Lung microvascular endothelial cell (primary cell): Measurements from ENCODE around the gene HSFX3. TPM values are rescaled to one million over a fixed set of nuclear protein-coding genes. Genes with fewer than 3 reads are reported as not detected.
"Not testable (repeated sequence)": the region's sequence is repeated elsewhere in the genome, so short reads cannot be mapped to it uniquely, and the experiment has no call there.

Experiments used
- DNase-seq, 2 donors: peaks; one replicate each; pipeline versions ENCODE4 v3.0.0 to v3.0.0-alpha.2; 2010; ENCODE audit warnings: low read depth in 2 of 2
- total RNA-seq: library from RNA; depleted of rRNA; stranded (reverse); fragments of >200 nt; gene quantifications from 2 replicates; pipeline ENCODE4 v1.2.1, GENCODE V29; 2014

Gene HSFX3
- total RNA-seq, 1 donor from 2014 or later, result not detected

- no peak for DNase-seq
Measured at GRCh38 chrX:149517308-149517707, 32.4 kb downstream of the HSFX3 start.

GRCh38 chrX:149516604-149517003, 33.1 kb downstream of the HSFX3 start:
- no peak for DNase-seq

- DNase-seq, result no peak
Measured at GRCh38 chrX:149515954-149516602, 33.6 kb downstream of the HSFX3 start.

GRCh38 chrX:149513825-149514428, 35.8 kb downstream of the HSFX3 start:
- DNase-seq, result peak in 1 of 2 donors; percentile 50

- peak; percentile 65 to 70 for DNase-seq
Measured at GRCh38 chrX:149512225-149512885, 37.4 kb downstream of the HSFX3 start.

GRCh38 chrX:149511081-149511480, 38.6 kb downstream of the HSFX3 start:
- DNase-seq, result no peak

DNA sequence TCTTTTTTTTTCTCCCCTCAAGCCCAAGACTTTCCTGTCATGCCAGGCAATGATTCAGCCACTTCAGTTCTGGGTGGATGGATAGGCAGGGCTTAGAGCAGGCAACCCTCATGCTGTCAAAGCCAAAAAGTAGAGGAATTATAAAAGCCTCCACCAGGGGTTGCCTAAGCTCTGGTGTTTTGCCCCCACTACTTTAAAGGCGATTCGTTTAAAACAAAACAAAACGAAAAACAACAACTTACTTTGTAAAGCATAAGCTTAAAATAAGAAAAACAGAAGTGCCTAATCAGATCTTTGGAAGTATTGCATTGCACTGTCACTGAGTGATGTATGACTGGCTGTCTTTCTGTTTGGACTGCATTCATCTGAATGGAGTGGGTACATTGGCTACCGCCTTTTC, 39.3 kb downstream of the HSFX3 start:
- DNase-seq, result peak in 1 of 2 donors; percentile 30

- no peak for DNase-seq
Measured at GRCh38 chrX:149508467-149508866, 41.3 kb downstream of the HSFX3 start.

DNA sequence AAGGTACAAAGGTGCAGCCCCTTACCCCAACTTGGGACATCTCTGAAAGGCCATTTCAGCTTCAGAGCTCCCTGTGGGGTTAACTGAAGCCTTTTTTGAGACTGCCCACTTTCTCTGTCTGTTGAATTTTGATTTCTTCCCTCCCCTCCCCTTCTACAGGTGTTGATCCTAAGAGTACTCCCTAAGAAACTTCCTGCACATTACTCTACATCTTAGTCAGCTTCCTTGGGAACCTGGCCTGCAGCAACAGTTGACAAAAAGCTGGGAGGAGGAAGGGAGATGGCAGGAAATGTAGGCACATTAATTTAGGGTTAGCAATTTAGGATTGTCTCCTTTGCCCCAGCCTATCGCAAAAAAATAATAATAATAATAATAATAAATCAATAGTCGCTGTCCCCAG, 43.4 kb downstream of the HSFX3 start:
- DNase-seq, result no peak

DNA sequence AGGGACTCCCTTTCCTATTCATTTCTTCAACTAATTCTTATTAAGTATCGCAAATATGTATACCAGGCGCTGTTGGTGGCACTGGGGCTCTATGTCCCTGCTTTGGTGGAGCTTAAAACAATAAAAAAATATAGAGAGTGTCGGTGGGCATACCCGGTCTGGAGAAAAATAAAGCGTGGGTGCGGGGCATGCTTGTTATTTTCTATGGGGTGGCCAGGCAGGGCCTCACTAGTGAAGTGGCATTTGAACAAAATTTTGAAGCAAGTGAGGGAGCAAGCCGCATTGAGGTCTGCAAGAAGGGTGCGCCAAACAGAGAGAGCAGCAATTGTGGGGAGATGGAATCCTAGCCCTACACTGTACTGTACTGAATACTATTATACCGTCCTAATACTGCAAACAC, 44.1 kb downstream of the HSFX3 start:
- no peak for DNase-seq

DNA sequence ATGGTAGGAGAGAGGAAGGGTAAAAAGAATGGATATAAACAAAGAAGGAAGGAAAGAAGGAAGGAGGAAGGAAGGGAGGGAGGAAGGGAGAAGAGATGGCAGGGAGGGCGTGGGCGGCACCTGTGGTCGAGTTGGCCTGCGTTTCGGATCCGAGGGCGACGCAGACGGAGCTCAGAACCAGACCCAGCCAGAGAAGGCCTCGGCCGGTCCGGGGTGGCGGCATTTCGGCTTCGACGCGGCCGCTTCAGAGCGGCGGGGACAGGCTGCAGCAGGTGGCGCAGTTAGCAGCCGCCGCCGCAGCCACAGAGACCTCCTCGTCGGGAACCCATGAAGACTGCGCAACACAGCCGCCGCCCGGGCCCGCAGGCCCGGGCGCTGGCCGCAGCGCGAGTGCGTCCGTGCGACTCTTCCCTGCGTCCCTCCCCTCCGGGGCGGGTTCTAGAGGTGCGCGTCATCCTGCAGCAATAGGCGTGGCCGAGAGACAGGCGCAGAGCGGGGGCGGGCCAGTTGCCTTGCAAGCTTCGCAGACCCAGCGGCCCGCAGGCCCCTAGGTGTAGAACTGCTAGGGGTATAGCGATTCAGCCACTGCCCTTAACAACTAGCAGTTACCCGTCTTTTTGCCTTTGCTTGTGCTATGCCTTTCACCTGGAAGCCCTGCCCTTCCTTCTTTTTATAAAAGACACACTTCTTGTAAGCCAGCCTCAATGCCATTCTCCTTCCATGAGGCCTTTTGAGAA, 44.6 kb downstream of the HSFX3 start, which contains the start of gene IDS:
TSS of gene IDS (minus strand) at position 392 of the 737 bp plus-strand sequence. CDS start at position 223, 169 bp downstream.
- DNase-seq, result peak; percentile 87 to 90

DNA sequence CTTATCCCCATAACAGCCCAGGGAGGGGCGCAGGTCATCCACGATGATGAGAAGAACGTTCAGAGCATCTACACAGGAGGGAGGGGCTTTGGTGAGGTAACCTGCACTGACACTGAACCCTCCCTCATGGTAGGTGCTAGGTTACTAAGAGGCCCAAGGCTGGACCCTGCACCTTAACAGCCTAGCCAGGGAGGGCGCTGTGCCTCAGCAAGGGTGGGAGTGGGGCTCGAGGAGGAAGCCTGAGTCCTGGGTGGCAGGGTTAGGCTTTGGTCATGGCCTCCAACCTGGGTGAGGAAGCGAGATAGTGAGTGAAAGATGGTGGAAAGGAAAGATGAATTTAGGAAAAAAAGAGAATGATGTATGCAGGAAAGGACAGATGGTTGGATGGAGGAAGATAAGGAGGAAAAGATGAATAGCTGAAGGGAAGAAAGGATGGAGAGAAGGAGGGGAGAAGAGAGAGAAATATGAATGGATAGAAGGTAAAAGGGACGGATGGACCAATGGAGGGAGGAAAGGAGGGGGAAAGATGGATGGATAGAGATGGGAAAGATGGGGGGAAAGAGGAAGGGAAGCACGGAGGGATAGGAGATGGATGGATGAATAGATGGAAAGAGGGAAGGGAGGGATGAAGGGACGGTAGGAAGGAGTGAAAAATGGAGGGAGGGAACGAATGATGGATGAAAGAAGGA, 45.4 kb downstream of the HSFX3 start:
- DNase-seq, result peak in 1 of 2 donors; percentile 12

DNA sequence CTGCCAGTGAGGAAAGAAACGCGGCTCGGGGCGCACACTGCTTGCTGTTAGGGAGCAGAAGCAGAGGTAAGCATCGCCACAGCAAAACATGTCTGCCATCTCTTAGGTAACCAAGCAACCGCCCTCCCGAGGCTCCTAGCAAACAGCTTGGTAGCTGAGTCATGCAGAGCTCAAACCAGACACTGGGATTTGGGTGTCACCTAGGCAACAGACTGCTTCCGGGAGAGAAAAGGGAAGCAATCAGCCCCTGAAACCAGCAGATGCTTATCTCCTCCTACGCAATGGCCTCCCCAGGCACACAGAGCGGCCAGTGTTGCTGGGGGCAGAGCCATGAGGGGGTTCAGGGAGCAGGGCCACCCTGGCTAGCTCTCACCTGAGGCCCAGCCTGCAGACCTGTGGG, 46.3 kb downstream of the HSFX3 start:
- DNase-seq, result peak; percentile 61 to 77

- DNase-seq, result not testable (repeated sequence)
Measured at GRCh38 chrX:149502923-149503322, 46.8 kb downstream of the HSFX3 start.

- DNase-seq, result no peak
Measured at GRCh38 chrX:149499766-149500165, 50.0 kb downstream of the HSFX3 start.

DNA sequence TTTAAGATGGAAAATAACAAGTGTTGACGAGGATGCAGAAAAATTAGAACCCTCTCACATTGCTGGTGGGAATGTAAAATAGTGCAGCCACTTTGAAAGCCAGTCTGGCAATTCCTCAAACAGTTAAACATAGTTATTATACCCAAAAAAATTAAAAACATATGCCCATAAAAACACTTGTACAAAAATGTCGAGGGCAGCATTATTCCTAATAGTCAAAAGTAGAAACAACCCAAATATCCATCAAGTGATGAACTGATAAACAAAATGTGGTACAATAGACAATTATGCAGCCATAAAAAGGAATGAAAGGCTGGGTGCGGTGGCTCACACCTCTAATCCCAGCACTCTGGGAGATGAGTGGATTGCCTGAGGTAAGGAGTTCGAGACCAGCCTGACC, 51.0 kb downstream of the HSFX3 start:
- no peak for DNase-seq

Other genes starting within 250 kb of the HSFX3 start
- gene IDS, start 44.6 kb downstream of the HSFX3 start, total RNA-seq, result 13.7 and 24.2 TPM in 2 replicates
- 10.0 and 13.3 TPM in 2 replicates for gene EOLA1, start 8.9 kb downstream of the HSFX3 start, total RNA-seq
- gene MAGEA9B, start 37.5 kb upstream of the HSFX3 start, total RNA-seq, result not detected in 2 replicates
- gene HSFX2, start 45.4 kb upstream of the HSFX3 start, total RNA-seq, result 0.22 and 0.40 TPM in 2 replicates
- gene TMEM185A, start 81.9 kb upstream of the HSFX3 start, total RNA-seq, result 12.7 and 16.8 TPM in 2 replicates
- under 0.01 TPM in 1 of 2 replicates, not detected in the other for gene MAGEA11, start 162.1 kb upstream of the HSFX3 start, total RNA-seq
- 0.20 and 0.22 TPM in 2 replicates for gene HSFX1, start 224.1 kb upstream of the HSFX3 start, total RNA-seq
- not detected in 2 replicates for gene MAGEA9, start 232.0 kb upstream of the HSFX3 start, total RNA-seq